Measurements from ENCODE around the gene NUDT16L1. TPM values are rescaled to one million over a fixed set of nuclear protein-coding genes. Genes with fewer than 3 reads are reported as not detected.
A peak's percentile ranks its signal among the peaks of the same experiment; 100 is the strongest.

Gene NUDT16L1
- total RNA-seq, 1 experiment from 2014 or later = 22.3 TPM

- Histone ChIP-seq H3K4me1 (no peaks in the 10 kb centered on the region), H3K36me3 (no peaks in the 10 kb centered on the region; the same call in 1 of the 2 replicates), H3K27ac (no peak overlapping the region), H3K4me3 (no peak overlapping the region), H3K9me3 (replicated peaks) (no peaks in the 10 kb centered on the region), H3K27me3 (no peaks in the 10 kb centered on the region)
- DNase-seq = no peak
Observed at GRCh38 chr16:4656695-4657686, 36.4 kb upstream of the NUDT16L1 start.

GRCh38 chr16:4659363-4660353, 33.7 kb upstream of the NUDT16L1 start:
- no peaks in the 10 kb centered on the region; the same call in 1 of the 2 replicates for H3K36me3 ChIP-seq
- no peak overlapping the region for H3K4me3 ChIP-seq
- no peaks in the 10 kb centered on the region for H3K4me1 ChIP-seq
- no peaks in the 10 kb centered on the region for H3K9me3 ChIP-seq (replicated peaks)
- no peak overlapping the region for H3K27ac ChIP-seq
- H3K27me3 ChIP-seq = no peaks in the 10 kb centered on the region
- DNase-seq = no peak

DNA sequence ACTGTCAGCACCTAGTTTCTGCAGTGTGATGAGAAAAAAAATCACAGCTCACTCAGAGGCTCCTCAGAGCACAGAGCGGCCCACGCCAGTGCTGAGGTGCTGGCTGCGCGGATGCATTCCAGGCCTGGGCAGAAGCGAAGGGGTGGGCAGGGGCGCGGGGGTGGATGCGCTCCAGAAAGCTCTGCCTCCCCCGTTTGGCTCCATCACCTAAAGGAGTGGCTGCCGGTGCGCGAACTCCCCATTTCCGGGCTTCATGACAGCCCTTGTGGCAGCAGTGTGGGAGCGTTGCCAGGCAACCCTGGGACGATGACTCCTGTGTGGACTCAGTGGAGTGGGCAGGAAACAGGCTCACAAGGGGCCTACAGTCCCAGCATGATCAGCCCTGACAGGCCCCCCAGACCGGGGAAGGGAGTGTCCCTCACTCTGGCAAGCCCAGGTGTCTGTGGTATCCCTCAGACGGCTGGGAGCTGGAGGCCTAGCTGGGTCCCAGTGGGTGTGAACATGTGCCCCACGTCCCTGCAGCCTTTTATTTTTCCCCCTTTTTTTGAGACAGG, 32.8 kb upstream of the NUDT16L1 start:
- Histone ChIP-seq H3K4me3 (no peak overlapping the region), H3K4me1 (no peaks in the 10 kb centered on the region), H3K27me3 (no peaks in the 10 kb centered on the region), H3K9me3 (replicated peaks) (no peaks in the 10 kb centered on the region), H3K36me3 (no peaks in the 10 kb centered on the region; the same call in 1 of the 2 replicates), H3K27ac (no peak overlapping the region)
- DNase-seq = peak; percentile 19 to 20

DNA sequence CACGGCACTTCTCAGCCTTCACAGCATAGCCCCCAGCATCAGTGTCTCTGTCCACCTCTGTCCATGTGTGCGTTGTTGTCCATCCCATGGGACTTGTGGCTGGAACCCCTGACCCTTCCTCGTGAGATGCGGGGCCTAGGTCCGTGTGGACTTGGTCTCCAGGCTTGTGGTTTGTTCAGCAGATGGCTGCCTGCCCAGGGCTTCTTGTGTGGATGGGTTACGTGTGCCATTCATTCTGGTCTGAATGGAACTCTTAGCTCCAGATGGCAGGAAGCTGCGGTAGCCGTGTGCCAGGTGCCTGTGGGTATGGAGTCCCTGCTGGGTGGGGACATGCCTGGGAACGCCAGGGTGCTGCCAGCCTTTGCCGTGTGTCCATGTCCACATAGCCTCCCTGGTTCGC, 31.7 kb upstream of the NUDT16L1 start:
- no peaks in the 10 kb centered on the region for H3K9me3 ChIP-seq (replicated peaks)
- no peak for DNase-seq
- H3K36me3 ChIP-seq = no peaks in the 10 kb centered on the region; the same call in 1 of the 2 replicates
- H3K27me3 ChIP-seq = no peaks in the 10 kb centered on the region
- H3K27ac ChIP-seq = no peak overlapping the region
- no peaks in the 10 kb centered on the region for H3K4me1 ChIP-seq
- no peak overlapping the region for H3K4me3 ChIP-seq

GRCh38 chr16:4663465-4663776, 29.9 kb upstream of the NUDT16L1 start:
- no peaks in the 10 kb centered on the region for H3K9me3 ChIP-seq (replicated peaks)
- H3K36me3 ChIP-seq = peaks cover 4% of the 10 kb centered on the region
- no peak overlapping the region for H3K27ac ChIP-seq
- no peak for DNase-seq
- H3K4me1 ChIP-seq = no peaks in the 10 kb centered on the region
- no peaks in the 10 kb centered on the region for H3K27me3 ChIP-seq
- no peak overlapping the region for H3K4me3 ChIP-seq

- no peak for DNase-seq
- Histone ChIP-seq H3K27ac (no peak overlapping the region), H3K4me3 (no peak overlapping the region), H3K9me3 (replicated peaks) (no peaks in the 10 kb centered on the region), H3K27me3 (no peaks in the 10 kb centered on the region), H3K36me3 (peaks cover 5% of the 10 kb centered on the region), H3K4me1 (no peaks in the 10 kb centered on the region)
Observed at GRCh38 chr16:4663777-4664465, 29.4 kb upstream of the NUDT16L1 start.

DNA sequence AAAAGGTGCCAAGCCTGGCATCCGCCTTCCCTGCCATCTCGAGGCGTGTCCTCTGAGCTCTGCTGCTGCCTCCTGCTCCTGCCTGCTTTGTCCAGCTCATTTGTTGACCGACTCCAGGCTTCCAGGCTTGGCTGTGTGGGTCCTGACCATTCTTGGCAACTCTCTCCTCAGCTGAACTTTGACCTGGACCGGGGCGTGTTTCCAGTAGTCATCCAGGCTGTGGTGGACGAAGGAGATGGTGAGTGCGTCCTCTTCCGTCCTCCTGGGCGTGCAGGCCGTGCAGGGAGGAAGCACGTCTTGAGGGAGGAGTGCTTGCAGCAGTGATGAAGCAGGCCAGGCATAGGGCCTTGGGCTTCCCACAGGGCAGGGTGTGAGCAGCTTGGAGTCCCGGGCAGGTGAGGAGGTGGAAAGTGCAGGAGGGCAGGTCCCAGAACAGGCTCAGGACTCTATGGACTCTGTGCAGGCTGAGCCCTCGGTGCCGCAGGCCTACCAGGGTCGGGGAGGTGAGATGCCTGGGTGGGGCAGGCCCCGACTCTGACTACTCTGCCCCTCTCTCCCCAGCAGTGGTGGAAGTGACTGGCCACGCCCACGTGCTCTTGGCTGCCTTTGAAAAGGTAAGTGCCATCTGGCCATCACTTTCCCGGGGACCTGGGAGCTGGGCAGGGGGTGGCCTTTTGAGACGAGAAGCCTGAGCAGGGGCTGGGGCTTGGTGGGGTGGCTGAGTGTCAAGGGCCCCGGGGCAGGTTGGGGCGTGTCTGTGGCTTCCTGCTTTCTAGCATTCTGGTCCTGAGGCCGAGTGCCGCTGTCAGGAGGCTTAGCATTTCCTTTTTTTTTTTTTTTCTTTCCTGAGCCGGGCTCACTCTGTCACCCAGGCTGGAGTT, 28.6 kb upstream of the NUDT16L1 start:
- no peak overlapping the region for H3K27ac ChIP-seq
- H3K36me3 ChIP-seq = peaks cover 5% of the 10 kb centered on the region
- H3K4me1 ChIP-seq = no peaks in the 10 kb centered on the region
- no peaks in the 10 kb centered on the region for H3K9me3 ChIP-seq (replicated peaks)
- no peak overlapping the region for H3K4me3 ChIP-seq
- H3K27me3 ChIP-seq = no peaks in the 10 kb centered on the region
- no peak for DNase-seq

DNA sequence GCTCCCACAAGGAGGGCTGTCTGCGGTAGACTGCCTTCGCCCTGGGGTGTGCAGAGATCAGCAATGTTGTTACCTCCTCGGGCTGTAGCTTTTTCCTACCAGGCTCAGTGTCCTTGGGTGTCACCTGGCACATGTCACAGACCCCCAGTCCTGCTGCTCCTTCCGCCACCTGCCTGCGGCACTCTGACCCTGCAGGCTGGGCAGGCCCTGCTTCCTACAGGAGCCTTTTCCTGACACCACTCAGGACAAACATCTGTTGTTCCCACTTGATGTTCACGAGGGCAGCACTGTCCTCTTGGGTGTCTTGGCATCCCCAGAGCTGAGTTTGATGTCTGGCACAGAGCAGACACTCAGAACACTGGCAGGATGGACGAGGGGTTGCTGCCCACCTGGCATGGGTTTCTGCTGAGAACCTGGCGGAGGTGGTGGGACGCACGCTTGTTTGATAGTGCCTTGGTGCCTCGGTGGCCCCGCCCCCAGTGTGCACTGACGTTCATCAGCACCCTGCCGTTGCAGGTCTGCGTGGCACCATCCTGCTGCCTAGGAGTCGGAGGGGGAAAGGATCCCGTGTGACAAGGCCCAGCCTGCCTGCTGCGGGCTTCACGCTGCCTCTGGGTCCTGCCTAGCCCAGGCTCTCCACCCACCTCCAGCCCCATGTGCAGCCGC, 26.7 kb upstream of the NUDT16L1 start:
- no peak for DNase-seq
- no peak overlapping the region for H3K27ac ChIP-seq
- no peak overlapping the region for H3K4me3 ChIP-seq
- H3K4me1 ChIP-seq = no peaks in the 10 kb centered on the region
- H3K9me3 ChIP-seq (replicated peaks) = no peaks in the 10 kb centered on the region
- H3K27me3 ChIP-seq = no peaks in the 10 kb centered on the region
- H3K36me3 ChIP-seq = peaks cover 5% of the 10 kb centered on the region

DNA sequence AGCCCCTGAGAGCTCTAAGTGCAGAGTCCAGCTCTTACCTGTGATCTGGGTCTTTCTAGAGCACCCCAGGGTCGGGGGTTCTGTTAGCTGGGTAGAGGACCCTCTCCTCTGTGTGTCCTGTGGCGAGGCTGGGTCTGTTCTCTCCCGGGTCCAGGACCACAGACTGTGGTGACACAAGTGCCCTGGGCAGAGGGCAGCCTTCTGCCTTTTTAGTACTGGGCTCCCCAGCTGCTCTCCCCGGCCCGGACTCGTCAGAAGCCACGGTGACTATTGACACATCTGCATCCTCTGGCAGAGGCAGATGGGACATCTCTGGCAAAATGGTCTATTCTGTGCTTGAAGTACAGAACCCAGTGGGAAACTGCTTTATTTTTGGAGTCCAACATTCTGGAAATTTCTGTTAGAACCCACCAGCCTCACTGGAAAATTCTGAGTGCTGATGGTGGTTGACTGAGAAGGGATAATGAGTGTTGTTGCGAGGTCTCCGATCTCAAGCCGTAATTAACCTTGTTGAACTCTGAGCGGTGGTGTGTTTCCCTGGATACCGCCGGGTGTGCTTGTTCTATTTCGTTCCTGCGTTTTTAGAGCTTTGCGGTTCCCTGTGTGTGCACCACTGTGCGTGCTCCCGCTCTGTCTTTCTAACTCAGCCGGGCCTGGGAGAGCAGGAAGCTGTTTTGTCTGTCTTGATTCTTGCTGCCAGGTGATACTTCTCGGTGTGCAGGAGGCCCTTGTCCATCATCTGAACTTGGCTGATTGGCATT, 26.0 kb upstream of the NUDT16L1 start:
- Histone ChIP-seq H3K4me3 (no peak overlapping the region), H3K27me3 (no peaks in the 10 kb centered on the region), H3K4me1 (no peaks in the 10 kb centered on the region), H3K36me3 (peaks cover 5% of the 10 kb centered on the region), H3K9me3 (replicated peaks) (no peaks in the 10 kb centered on the region), H3K27ac (no peak overlapping the region)
- DNase-seq = no peak

DNA sequence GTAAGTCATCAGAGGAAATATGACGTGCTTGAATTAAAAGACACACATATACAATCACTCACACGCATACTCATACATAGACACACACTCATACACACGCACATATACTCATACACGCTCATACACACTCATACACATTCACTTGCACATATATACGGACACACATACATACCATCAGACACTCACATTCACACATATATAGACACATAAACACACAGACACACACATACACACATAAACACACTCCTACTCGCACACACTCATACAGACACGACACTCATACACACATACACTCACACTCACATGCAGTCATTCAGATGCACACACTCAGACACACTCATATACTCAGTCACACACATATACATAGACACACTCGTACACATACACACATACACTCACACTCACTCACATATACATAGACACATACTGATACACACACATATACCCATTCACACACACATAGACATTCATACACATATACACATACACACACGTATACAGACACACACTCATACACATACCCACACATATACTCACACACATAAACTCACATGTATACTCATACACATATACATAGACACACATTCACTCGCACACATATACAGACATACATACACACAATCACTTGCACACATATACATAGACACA, 24.9 kb upstream of the NUDT16L1 start:
- DNase-seq = no peak
- peaks cover 5% of the 10 kb centered on the region for H3K36me3 ChIP-seq

DNA sequence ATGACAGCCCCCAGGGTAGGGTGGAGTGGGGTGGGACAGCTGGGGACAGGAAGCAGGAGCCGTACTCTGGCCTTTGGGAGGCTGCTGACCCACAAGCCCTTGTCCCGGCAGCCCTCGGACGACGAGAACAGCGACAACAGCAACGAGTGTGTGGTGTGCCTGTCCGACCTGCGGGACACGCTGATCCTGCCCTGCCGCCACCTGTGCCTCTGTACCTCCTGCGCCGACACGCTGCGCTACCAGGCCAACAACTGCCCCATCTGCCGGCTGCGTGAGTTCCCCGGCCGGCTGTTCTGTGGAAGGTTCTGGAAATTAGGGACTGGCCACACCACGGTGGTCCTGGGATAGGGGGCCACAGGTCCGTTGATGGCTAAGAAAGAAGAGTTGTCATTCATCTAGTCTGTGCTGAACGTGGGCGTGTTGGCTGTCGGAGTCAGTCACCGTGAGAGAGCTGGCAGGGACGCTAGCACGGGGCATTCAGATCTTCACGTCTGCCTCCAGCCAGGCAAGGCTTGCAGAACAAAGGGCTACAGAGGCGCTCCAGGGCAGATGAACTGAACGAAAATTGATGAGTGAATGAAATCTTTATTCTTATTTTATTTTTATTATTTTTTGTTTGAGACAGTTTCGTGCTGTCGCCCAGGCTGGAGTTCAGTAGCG, 19.8 kb upstream of the NUDT16L1 start:
- H3K36me3 ChIP-seq = 0 out of 2 replicates have a peak, but pooled peaks cover under 1% of the 10 kb centered on the region
- H3K27ac ChIP-seq = no peak overlapping the region
- no peaks in the 10 kb centered on the region for H3K4me1 ChIP-seq
- no peaks in the 10 kb centered on the region for H3K27me3 ChIP-seq
- DNase-seq = no peak
- H3K4me3 ChIP-seq = no peak overlapping the region
- H3K9me3 ChIP-seq (replicated peaks) = no peaks in the 10 kb centered on the region

More for the DNA sequence above, 24.9 kb upstream of the NUDT16L1 start:
- Histone ChIP-seq H3K27me3 (no peaks in the 10 kb centered on the region), H3K9me3 (replicated peaks) (no peaks in the 10 kb centered on the region), H3K4me3 (no peak overlapping the region), H3K4me1 (no peaks in the 10 kb centered on the region), H3K27ac (no peak overlapping the region)
